ENCODE results near the gene CGRRF1. TPM values are rescaled to one million over a fixed set of nuclear protein-coding genes. Genes with fewer than 3 reads are reported as not detected.

CGRRF1 gene
- total and polyA plus RNA-seq, 9 donors: 12.7 to 17.9 (median 15.5) TPM

DNA sequence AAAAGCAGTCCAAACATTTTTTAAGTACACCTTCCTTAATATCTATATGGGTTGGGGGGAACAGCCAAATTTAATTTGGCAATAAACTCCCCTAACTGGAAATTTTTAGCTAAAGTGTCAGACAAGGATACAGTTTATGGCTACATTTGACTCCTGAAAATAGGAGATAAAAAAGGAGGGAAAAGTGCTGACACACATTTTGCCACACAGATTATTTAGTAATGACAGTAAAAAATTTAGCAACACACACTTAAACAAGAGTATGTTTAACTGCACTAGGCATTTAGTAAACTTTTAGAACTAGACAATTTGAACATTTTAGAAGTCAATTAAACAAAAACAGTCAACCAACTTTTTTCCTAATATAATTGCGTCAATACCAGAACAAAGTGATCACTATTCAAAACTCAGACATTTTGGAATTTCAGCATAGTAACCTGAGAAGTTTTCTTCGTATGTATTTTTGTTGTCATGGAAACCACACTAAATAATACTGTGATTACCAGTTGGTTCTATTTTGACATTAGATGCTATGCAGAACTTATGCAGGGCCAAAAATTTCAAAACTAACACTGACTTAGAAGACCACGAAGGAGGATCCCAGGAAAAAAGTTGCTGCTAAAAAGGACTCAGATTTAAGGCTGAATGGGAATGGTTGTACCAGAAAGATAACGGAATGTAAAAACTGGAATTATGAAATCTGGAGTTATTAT is 34.4 kb upstream of the CGRRF1 start:
- peak; percentile 73 for DNase-seq
- Histone ChIP-seq H3K4me3 (ENCODE audit: low read length) (no peak overlapping the region), H3K9me3 (replicated peaks; ENCODE audit: control insufficient read depth, low read depth, low read length) (no peaks in the 10 kb centered on the region), H3K36me3 (ENCODE audit: control insufficient read depth, insufficient read depth, low read length) (peaks cover 7% of the 10 kb centered on the region), H3K4me1 (ENCODE audit: control insufficient read depth, insufficient read depth, low read length) (peaks cover 8% of the 10 kb centered on the region), H3K27me3 (ENCODE audit: control insufficient read depth, insufficient read depth, low read length) (no peaks in the 10 kb centered on the region), H3K27ac (ENCODE audit: low read length) (peak overlapping the region; percentile 40)
- WGBS (ENCODE audit: insufficient coverage): no CpG with 5 or more reads among the region's 4 CpGs

DNA sequence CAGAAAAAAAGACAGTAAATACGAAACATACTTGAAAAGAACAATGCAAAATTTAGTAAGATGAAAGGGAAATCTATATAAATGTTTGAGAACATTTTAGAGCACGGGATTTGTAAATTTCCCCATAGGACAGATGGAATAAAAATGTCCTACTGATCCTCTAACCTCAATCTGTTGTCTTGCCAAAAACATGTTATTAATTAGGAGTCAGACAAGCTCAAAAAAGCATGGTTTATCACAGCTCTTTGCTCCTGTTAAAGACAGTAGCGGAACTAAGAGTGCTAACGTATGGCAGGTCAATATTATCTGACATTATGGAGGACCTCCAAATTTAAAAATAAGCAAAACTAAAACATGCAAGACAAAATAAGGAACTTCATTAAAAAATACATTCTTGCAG is 33.8 kb upstream of the CGRRF1 start:
- Histone ChIP-seq H3K4me1 (ENCODE audit: control insufficient read depth, insufficient read depth, low read length) (peaks cover 4% of the 10 kb centered on the region), H3K36me3 (ENCODE audit: control insufficient read depth, insufficient read depth, low read length) (peaks cover 7% of the 10 kb centered on the region), H3K4me3 (ENCODE audit: low read length) (no peak overlapping the region), H3K27me3 (ENCODE audit: control insufficient read depth, insufficient read depth, low read length) (no peaks in the 10 kb centered on the region), H3K27ac (ENCODE audit: low read length) (peak overlapping the region; percentile 40), H3K9me3 (replicated peaks; ENCODE audit: control insufficient read depth, low read depth, low read length) (no peaks in the 10 kb centered on the region)
- WGBS (ENCODE audit: insufficient coverage): no CpG with 5 or more reads among the region's 4 CpGs
- DNase-seq: peak; percentile 43

DNA sequence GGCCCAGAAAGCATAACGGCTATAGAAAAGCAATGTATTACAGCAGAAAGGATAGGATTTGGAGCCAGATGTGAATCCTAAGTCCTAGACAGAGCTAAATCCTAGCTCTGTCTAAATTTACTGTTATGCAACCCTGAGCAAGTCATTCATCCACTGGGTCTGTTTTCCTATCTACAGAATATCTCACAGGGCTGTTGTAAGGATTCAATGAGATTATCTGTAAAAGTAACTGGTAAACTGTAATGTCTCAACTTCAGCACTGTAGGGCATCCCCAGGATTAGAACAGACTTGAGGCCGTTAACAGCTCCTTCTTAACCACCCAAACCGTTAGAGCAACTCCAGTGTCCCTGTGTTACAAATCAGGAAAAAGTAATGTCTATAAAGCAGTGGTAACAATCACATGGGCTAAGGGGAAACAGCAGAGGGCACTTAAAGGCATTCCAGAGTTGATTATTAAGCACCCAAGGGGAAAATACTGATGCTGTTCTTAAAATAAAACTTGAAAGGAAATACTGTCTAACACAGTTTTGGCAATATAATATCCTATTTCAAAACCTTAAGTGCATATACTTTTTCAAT is 31.0 kb upstream of the CGRRF1 start:
- Histone ChIP-seq H3K27ac (ENCODE audit: low read length) (no peak overlapping the region), H3K4me3 (ENCODE audit: low read length) (no peak overlapping the region), H3K36me3 (ENCODE audit: control insufficient read depth, insufficient read depth, low read length) (peaks cover 4% of the 10 kb centered on the region), H3K4me1 (ENCODE audit: control insufficient read depth, insufficient read depth, low read length) (no peaks in the 10 kb centered on the region), H3K27me3 (ENCODE audit: control insufficient read depth, insufficient read depth, low read length) (no peaks in the 10 kb centered on the region), H3K9me3 (replicated peaks; ENCODE audit: control insufficient read depth, low read depth, low read length) (no peaks in the 10 kb centered on the region)
- 43% methylated on average over 1 of the region's 3 CpGs for WGBS (ENCODE audit: insufficient coverage)
- DNase-seq: peak; percentile 27

DNA sequence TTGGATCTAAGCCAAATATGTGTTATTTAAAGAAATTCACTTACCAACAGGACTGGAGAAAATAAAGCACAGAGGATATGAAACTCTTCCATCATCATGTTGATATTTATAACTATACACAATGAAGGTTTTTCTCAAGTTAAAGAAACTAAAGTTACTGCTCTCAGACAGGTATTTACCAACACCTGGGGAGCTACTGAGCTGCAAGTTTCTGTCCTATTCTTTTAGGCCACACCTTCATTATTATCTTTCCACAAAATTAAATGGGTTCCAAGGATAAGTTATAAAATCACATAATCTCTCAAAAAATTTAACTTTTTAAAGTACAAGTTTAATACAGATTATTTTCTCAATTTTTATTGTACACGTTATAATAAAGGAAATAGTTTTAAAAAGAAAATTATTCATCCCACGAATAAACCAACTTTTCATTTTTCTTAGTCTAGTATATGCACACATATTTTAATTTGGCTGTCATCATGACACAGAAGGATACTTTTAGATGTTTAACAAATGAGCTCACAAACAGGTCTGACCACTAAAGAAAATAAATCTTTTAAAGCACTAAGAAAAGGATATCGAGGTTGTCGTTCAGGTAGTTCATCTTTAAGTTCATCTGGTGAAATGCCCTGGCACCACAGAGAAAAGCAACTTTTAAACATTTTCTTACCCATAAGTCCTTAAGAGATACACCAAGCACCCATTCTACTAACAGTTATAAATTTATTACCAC is 28.7 kb upstream of the CGRRF1 start:
- Histone ChIP-seq H3K4me3 (ENCODE audit: low read length) (no peak overlapping the region), H3K9me3 (replicated peaks; ENCODE audit: control insufficient read depth, low read depth, low read length) (no peaks in the 10 kb centered on the region), H3K36me3 (ENCODE audit: control insufficient read depth, insufficient read depth, low read length) (peaks cover 4% of the 10 kb centered on the region), H3K4me1 (ENCODE audit: control insufficient read depth, insufficient read depth, low read length) (no peaks in the 10 kb centered on the region), H3K27ac (ENCODE audit: low read length) (no peak overlapping the region), H3K27me3 (ENCODE audit: control insufficient read depth, insufficient read depth, low read length) (no peaks in the 10 kb centered on the region)
- 92% methylated on average over 2 of the region's 4 CpGs for WGBS (ENCODE audit: insufficient coverage)
- no peak for DNase-seq

DNA sequence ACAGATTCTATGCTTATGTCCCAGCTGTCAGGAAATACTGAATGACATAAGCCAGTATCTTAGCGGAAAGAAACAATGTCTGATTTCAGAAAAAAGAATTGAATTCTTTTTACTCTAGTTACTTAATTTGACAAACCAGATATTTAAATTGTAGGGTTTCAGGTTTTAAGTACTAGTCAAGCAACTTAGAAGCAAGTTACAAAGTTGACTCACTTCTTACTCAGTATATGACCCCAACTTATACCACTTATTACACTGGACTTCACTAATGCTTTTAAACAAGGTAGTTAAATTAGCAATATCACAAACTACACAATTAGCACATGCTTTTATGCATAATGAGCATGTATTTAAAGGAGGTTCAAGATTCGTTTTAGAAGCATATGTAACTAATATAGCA is 28.0 kb upstream of the CGRRF1 start:
- H3K4me1 ChIP-seq (ENCODE audit: control insufficient read depth, insufficient read depth, low read length): no peaks in the 10 kb centered on the region
- H3K4me3 ChIP-seq (ENCODE audit: low read length): no peak overlapping the region
- H3K36me3 ChIP-seq (ENCODE audit: control insufficient read depth, insufficient read depth, low read length): peaks cover 4% of the 10 kb centered on the region
- no peak overlapping the region for H3K27ac ChIP-seq (ENCODE audit: low read length)
- whole genome bisulfite sequencing (ENCODE audit: insufficient coverage): no CpG with 5 or more reads among the region's 2 CpGs
- H3K27me3 ChIP-seq (ENCODE audit: control insufficient read depth, insufficient read depth, low read length): no peaks in the 10 kb centered on the region
- no peaks in the 10 kb centered on the region for H3K9me3 ChIP-seq (replicated peaks; ENCODE audit: control insufficient read depth, low read depth, low read length)
- no peak for DNase-seq

DNA sequence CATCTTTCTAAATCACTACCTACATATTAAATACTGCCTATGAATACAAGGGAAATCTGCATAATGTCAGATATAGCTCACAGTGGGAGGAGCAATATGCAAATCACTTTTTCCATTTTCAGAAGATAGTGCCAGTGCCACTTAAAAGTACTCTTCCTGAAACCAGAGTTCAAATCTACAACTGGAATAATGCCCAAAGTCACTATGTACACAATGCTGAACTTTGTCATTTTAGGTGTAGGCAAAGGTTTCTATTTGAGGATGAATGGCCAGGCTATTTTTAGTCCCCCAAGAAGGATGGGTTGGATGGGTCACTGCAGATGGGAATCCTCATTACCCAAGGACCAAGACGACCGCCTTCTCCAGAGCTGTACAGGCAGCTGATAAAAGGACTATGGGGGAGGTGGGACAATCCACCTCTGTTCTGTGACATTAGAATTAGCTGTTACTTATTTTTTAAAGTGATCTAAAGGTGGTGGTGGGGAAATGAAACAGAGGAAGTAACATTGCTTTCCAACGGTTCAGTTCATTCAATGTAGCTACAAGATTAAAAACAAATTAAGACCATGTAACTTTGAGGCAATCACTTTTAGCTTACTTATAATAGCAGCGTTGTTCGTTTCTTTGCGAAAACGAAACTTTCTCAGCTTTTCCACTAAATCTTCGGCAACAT is 26.5 kb upstream of the CGRRF1 start:
- WGBS (ENCODE audit: insufficient coverage): no CpG with 5 or more reads among the region's 8 CpGs
- no peak overlapping the region for H3K4me3 ChIP-seq (ENCODE audit: low read length)
- peaks cover 10% of the 10 kb centered on the region for H3K4me1 ChIP-seq (ENCODE audit: control insufficient read depth, insufficient read depth, low read length)
- H3K9me3 ChIP-seq (replicated peaks; ENCODE audit: control insufficient read depth, low read depth, low read length): no peaks in the 10 kb centered on the region
- DNase-seq: no peak
- H3K36me3 ChIP-seq (ENCODE audit: control insufficient read depth, insufficient read depth, low read length): peaks cover 4% of the 10 kb centered on the region
- H3K27ac ChIP-seq (ENCODE audit: low read length): no peak overlapping the region
- H3K27me3 ChIP-seq (ENCODE audit: control insufficient read depth, insufficient read depth, low read length): no peaks in the 10 kb centered on the region

DNA sequence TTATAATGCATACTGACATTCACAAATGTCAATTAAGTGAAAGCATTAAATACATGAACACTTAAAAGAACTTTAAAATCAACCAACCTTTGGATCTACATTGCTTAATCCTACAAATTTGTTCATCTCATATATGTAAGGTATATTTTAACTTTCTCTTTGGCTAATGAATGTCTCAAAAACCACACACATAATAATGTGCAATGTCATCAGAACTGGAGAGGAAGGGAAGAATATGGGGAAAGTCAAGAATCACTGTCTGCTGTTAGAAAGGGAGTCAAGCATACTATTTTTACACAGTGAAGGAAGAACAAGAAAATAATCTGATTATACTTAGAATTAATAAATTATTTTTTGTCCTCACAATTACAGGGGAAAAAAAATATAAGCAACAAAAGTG is 25.9 kb upstream of the CGRRF1 start:
- H3K27me3 ChIP-seq (ENCODE audit: control insufficient read depth, insufficient read depth, low read length): no peaks in the 10 kb centered on the region
- no peak overlapping the region for H3K27ac ChIP-seq (ENCODE audit: low read length)
- no peaks in the 10 kb centered on the region for H3K9me3 ChIP-seq (replicated peaks; ENCODE audit: control insufficient read depth, low read depth, low read length)
- H3K4me1 ChIP-seq (ENCODE audit: control insufficient read depth, insufficient read depth, low read length): peaks cover 12% of the 10 kb centered on the region
- peaks cover 4% of the 10 kb centered on the region for H3K36me3 ChIP-seq (ENCODE audit: control insufficient read depth, insufficient read depth, low read length)
- no peak for DNase-seq
- H3K4me3 ChIP-seq (ENCODE audit: low read length): no peak overlapping the region

DNA sequence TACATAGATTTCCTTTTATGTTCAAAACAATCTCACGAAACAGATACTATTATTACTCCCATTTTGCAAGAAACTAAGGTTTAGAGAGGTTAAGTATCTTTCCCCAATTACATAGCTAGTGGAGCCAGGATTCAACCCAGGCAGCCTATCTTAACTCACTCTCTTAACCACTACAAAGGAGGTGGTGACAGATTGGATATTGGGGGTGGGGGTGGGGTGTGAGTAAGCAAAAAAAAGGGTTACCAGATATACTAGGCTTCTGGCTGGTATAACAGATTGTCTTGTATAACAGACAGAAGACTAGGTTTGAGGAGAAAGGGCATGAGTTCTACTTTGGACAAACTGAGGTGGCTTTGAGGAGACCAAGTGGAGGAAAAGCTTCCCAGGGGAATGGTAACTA is 23.0 kb upstream of the CGRRF1 start:
- no CpG with 5 or more reads among the region's 1 CpG for WGBS (ENCODE audit: insufficient coverage)

DNA sequence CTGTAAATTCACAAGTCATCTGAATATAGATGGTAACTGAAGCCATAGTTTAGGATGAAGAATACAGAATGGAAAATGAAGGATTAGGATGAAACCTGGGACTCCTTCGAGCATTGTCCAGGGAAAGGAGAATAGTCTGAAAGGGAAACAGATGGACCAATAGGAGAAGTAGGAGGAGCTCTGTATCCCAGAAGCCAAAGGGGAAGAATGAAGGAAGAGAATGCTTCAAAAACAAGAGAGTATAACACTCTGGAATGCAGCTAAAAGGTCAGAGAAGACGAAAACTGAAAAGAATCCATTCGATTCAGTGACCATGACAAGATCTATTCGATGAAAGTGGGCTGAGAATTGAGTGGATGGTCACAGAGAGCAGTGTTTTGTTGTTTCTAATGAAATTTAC is 21.9 kb upstream of the CGRRF1 start:
- Histone ChIP-seq H3K27ac (ENCODE audit: low read length) (peak overlapping the region; percentile 96), H3K9me3 (replicated peaks; ENCODE audit: control insufficient read depth, low read depth, low read length) (no peaks in the 10 kb centered on the region), H3K36me3 (ENCODE audit: control insufficient read depth, insufficient read depth, low read length) (peaks cover 4% of the 10 kb centered on the region), H3K4me1 (ENCODE audit: control insufficient read depth, insufficient read depth, low read length) (peaks cover 18% of the 10 kb centered on the region), H3K27me3 (ENCODE audit: control insufficient read depth, insufficient read depth, low read length) (no peaks in the 10 kb centered on the region), H3K4me3 (ENCODE audit: low read length) (peak overlapping the region; percentile 90)
- WGBS (ENCODE audit: insufficient coverage): 0% methylated on average over 1 of the region's 4 CpGs
- peak; percentile 50 for DNase-seq

More for the DNA sequence above, 23.0 kb upstream of the CGRRF1 start:
- peaks cover 18% of the 10 kb centered on the region for H3K4me1 ChIP-seq (ENCODE audit: control insufficient read depth, insufficient read depth, low read length)
- no peak overlapping the region for H3K4me3 ChIP-seq (ENCODE audit: low read length)
- peaks cover 4% of the 10 kb centered on the region for H3K36me3 ChIP-seq (ENCODE audit: control insufficient read depth, insufficient read depth, low read length)
- H3K27ac ChIP-seq (ENCODE audit: low read length): no peak overlapping the region
- no peak for DNase-seq
- H3K9me3 ChIP-seq (replicated peaks; ENCODE audit: control insufficient read depth, low read depth, low read length): no peaks in the 10 kb centered on the region
- H3K27me3 ChIP-seq (ENCODE audit: control insufficient read depth, insufficient read depth, low read length): no peaks in the 10 kb centered on the region

DNA sequence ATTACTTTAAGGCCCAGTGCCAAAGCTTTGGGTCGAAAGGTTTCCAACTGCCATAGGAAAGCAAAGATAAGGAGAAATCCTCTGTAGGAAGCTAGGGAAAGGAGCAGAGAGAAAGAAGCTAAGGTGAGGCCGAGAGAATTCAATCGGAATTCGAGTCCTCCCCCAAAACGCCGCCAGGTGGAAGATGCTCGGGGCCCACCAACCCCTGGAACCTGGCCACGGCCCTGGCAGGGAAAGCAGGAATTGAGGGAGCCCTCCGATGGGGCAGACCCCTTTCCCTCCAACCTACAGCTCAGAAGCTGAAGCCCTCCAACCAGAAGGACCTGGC is 21.4 kb upstream of the CGRRF1 start:
- DNase-seq: no peak
- Histone ChIP-seq H3K27ac (ENCODE audit: low read length) (peak overlapping the region; percentile 96), H3K36me3 (ENCODE audit: control insufficient read depth, insufficient read depth, low read length) (peaks cover under 1% of the 10 kb centered on the region), H3K4me1 (ENCODE audit: control insufficient read depth, insufficient read depth, low read length) (peaks cover 18% of the 10 kb centered on the region), H3K27me3 (ENCODE audit: control insufficient read depth, insufficient read depth, low read length) (peaks cover 2% of the 10 kb centered on the region), H3K4me3 (ENCODE audit: low read length) (peak overlapping the region; percentile 90), H3K9me3 (replicated peaks; ENCODE audit: control insufficient read depth, low read depth, low read length) (no peaks in the 10 kb centered on the region)
- WGBS (ENCODE audit: insufficient coverage): 0% methylated on average over 5 of the region's 9 CpGs
